SK-N-SH treated with all-trans-retinoic acid at 6 μM for 48 hours (cell line): ENCODE results near the gene FUBP1.

Source experiments
- ATAC-seq: fragments of 200-7000 bp; cut with Tn5 transposase; 3 replicates; pipeline ENCODE4 v1.9.1; 2020; ENCODE audit warnings: mild to moderate bottlenecking, moderate library complexity
- ARNTL ChIP-seq: fragments of 450-650 bp; formaldehyde crosslinking; IDR thresholded peaks from 2 replicates; pipeline ENCODE4 v1.5.0; 2020; ENCODE audit warnings: low read depth, mild to moderate bottlenecking, moderate library complexity, borderline replicate concordance
- BACH2 ChIP-seq: fragments of 250-450 bp; sonication (Bioruptor Pico); IDR thresholded peaks from 2 replicates; pipeline ENCODE4 v1.9.0; 2021; ENCODE audit warnings: mild to moderate bottlenecking, borderline replicate concordance
- CSDC2 ChIP-seq: fragments of 250-450 bp; sonication (Bioruptor Pico); IDR thresholded peaks from 2 replicates; pipeline ENCODE4 v1.5.0; 2020; ENCODE audit warnings: mild to moderate bottlenecking, moderate library complexity
- CSRNP3 ChIP-seq: fragments of 250-450 bp; sonication (Bioruptor Pico); IDR thresholded peaks from 2 replicates; pipeline ENCODE4 v1.5.1; 2021; ENCODE audit warnings: mild to moderate bottlenecking, moderate library complexity
- ESRRG ChIP-seq: fragments of 250-450 bp; sonication (Bioruptor Pico); IDR thresholded peaks from 2 replicates; pipeline ENCODE4 v1.6.1; 2021; ENCODE audit warnings: mild to moderate bottlenecking
- GLIS3 ChIP-seq: fragments of 250-450 bp; sonication (Bioruptor Pico); IDR thresholded peaks from 2 replicates; pipeline ENCODE4 v1.5.0; 2020; ENCODE audit warnings: mild to moderate bottlenecking, moderate library complexity
- ISL1 ChIP-seq: fragments of 250-450 bp; sonication (Bioruptor Pico); IDR thresholded peaks from 2 replicates; pipeline ENCODE4 v2.1.2; 2022; ENCODE audit warnings: mild to moderate bottlenecking, moderate library complexity
- PPARA ChIP-seq: fragments of 250-450 bp; sonication (Bioruptor Pico); IDR thresholded peaks from 2 replicates; pipeline ENCODE4 v1.5.0; 2020; ENCODE audit warnings: mild to moderate bottlenecking, borderline replicate concordance
- RARB ChIP-seq: fragments of 250-450 bp; sonication (Bioruptor Pico); IDR thresholded peaks from 2 replicates; pipeline ENCODE4 v1.8.0; 2021; ENCODE audit warnings: mild to moderate bottlenecking, moderate library complexity
- SNAI2 ChIP-seq: fragments of 250-450 bp; sonication (Bioruptor Pico); IDR thresholded peaks from 2 replicates; pipeline ENCODE4 v1.5.0; 2020; ENCODE audit warnings: mild to moderate bottlenecking, moderate library complexity
- TCF4 ChIP-seq: fragments of 250-450 bp; sonication (Bioruptor Pico); IDR thresholded peaks from 2 replicates; pipeline ENCODE4 v1.8.0; 2021; ENCODE audit warnings: mild to moderate bottlenecking, moderate library complexity, borderline replicate concordance
- TOX ChIP-seq: fragments of 250-450 bp; sonication (Bioruptor Pico); IDR thresholded peaks from 2 replicates; pipeline ENCODE4 v1.8.0; 2021; ENCODE audit warnings: mild to moderate bottlenecking, moderate library complexity, borderline replicate concordance
- TSHZ2 ChIP-seq: fragments of 250-450 bp; sonication (Bioruptor Pico); IDR thresholded peaks from 2 replicates; pipeline ENCODE4 v1.5.0; 2020; ENCODE audit warnings: mild to moderate bottlenecking, moderate library complexity
- ZC3H10 ChIP-seq: fragments of 250-450 bp; sonication (Bioruptor Pico); IDR thresholded peaks from 2 replicates; pipeline ENCODE4 v1.5.1; 2021; ENCODE audit warnings: mild to moderate bottlenecking, moderate library complexity
- ZFP3 ChIP-seq: fragments of 250-450 bp; sonication (Bioruptor Pico); IDR thresholded peaks from 2 replicates; pipeline ENCODE4 v1.5.0; 2020; ENCODE audit warnings: mild to moderate bottlenecking, moderate library complexity
- ZFP30 ChIP-seq: fragments of 450-650 bp; formaldehyde crosslinking; IDR thresholded peaks from 2 replicates; pipeline ENCODE4 v1.5.0; 2022; ENCODE audit warnings: mild to moderate bottlenecking, moderate library complexity
- ZNF565 ChIP-seq: fragments of 450-650 bp; formaldehyde crosslinking; conservative IDR thresholded peaks from 2 replicates; pipeline ENCODE4 v1.5.0; 2020; ENCODE audit warnings: low read depth, mild to moderate bottlenecking, moderate library complexity
- ZNF70 ChIP-seq: fragments of 450-650 bp; formaldehyde crosslinking; IDR thresholded peaks from 2 replicates; pipeline ENCODE4 v1.5.0; 2020; ENCODE audit warnings: mild to moderate bottlenecking, moderate library complexity
- ZNF8 ChIP-seq: fragments of 450-650 bp; formaldehyde crosslinking; IDR thresholded peaks from 2 replicates; pipeline ENCODE4 v1.5.0; 2020; ENCODE audit warnings: mild to moderate bottlenecking, moderate library complexity
- TF ChIP-seq, protein P1 (sequence below): fragments of 250-450 bp; sonication (Bioruptor Pico); IDR thresholded peaks from 2 replicates; pipeline ENCODE4 v1.8.0; 2020; ENCODE audit warnings: mild to moderate bottlenecking, moderate library complexity, borderline replicate concordance
- TF ChIP-seq, protein P2 (sequence below): fragments of 250-450 bp; sonication (Bioruptor Pico); IDR thresholded peaks from 2 replicates; pipeline ENCODE4 v1.8.0; 2021; ENCODE audit warnings: low read depth, mild to moderate bottlenecking, moderate library complexity, borderline replicate concordance

The FUBP1 gene

DNA sequence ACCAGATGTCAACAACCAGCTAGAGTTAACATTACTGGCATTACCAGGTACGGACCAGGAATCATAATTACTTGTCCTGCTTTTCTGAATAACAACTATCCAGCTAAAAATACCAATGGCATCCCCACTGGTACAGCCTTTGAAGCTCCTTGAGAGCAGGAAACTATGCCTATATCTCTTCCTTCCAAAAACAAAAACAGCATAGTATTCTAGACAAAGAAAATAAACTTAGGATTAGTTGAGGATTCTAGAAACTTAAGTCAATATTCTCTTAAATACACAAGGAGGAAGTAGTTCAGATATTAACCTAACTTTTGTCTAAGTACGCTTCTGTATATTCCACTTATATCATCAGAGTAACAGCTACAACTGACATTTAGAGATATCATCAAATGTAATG, 3.0 kb downstream of the FUBP1 start:
- ATAC-seq, result no peak
- TF ChIP-seq PPARA (CRISPR knock-in tag), result no peak

DNA sequence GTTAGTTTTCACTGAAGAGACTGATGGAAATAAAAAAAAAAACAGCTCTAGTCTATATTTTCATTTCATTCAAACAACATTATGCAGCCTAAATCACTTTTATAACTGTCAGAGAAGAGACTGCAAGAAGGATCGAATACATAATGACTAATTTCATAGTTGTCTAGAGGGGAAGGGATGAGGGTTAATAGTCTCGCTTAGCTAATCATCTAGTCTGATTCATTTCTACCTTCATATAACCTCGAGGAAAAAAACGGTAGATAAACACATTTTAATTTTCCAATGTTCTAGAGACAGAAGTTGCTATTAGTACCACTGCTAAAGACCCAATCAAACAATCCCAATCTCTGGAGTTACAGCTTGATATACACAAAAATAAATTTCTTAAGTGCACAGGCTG, 3.5 kb downstream of the FUBP1 start:
- TF ChIP-seq TSHZ2 (CRISPR knock-in tag) (no peak), ZFP30 (no peak), SNAI2 (CRISPR knock-in tag) (no peak), BACH2 (no peak), CSDC2 (CRISPR knock-in tag) (no peak), RARB (CRISPR knock-in tag) (no peak), TOX (CRISPR knock-in tag) (no peak), ZNF8 (CRISPR knock-in tag) (no peak), ZNF70 (CRISPR knock-in tag) (no peak), PPARA (CRISPR knock-in tag) (no peak), TCF4 (CRISPR knock-in tag) (no peak), ZC3H10 (CRISPR knock-in tag) (no peak), ARNTL (CRISPR knock-in tag) (no peak), ZFP3 (CRISPR knock-in tag) (no peak), CSRNP3 (CRISPR knock-in tag) (no peak)
- TF ChIP-seq, protein P1, sequence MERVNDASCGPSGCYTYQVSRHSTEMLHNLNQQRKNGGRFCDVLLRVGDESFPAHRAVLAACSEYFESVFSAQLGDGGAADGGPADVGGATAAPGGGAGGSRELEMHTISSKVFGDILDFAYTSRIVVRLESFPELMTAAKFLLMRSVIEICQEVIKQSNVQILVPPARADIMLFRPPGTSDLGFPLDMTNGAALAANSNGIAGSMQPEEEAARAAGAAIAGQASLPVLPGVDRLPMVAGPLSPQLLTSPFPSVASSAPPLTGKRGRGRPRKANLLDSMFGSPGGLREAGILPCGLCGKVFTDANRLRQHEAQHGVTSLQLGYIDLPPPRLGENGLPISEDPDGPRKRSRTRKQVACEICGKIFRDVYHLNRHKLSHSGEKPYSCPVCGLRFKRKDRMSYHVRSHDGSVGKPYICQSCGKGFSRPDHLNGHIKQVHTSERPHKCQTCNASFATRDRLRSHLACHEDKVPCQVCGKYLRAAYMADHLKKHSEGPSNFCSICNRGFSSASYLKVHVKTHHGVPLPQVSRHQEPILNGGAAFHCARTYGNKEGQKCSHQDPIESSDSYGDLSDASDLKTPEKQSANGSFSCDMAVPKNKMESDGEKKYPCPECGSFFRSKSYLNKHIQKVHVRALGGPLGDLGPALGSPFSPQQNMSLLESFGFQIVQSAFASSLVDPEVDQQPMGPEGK (CRISPR knock-in tag), result no peak
- ATAC-seq, result no peak

GRCh38 chr1:77972080-77972479, 6.8 kb downstream of the FUBP1 start:
- TF ChIP-seq TSHZ2 (CRISPR knock-in tag) (no peak), ZNF70 (CRISPR knock-in tag) (no peak), ISL1 (CRISPR knock-in tag) (no peak), ZC3H10 (CRISPR knock-in tag) (no peak), ESRRG (CRISPR knock-in tag) (no peak), CSDC2 (CRISPR knock-in tag) (no peak), CSRNP3 (CRISPR knock-in tag) (no peak), GLIS3 (no peak), ZNF8 (CRISPR knock-in tag) (no peak), TCF4 (CRISPR knock-in tag) (no peak), ZFP3 (CRISPR knock-in tag) (no peak), ZNF565 (no peak), ARNTL (CRISPR knock-in tag) (no peak)
- TF ChIP-seq, protein P1 (CRISPR knock-in tag), result no peak
- TF ChIP-seq, protein P2, sequence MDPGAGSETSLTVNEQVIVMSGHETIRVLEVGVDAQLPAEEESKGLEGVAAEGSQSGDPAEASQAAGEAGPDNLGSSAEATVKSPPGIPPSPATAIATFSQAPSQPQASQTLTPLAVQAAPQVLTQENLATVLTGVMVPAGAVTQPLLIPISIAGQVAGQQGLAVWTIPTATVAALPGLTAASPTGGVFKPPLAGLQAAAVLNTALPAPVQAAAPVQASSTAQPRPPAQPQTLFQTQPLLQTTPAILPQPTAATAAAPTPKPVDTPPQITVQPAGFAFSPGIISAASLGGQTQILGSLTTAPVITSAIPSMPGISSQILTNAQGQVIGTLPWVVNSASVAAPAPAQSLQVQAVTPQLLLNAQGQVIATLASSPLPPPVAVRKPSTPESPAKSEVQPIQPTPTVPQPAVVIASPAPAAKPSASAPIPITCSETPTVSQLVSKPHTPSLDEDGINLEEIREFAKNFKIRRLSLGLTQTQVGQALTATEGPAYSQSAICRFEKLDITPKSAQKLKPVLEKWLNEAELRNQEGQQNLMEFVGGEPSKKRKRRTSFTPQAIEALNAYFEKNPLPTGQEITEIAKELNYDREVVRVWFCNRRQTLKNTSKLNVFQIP (CRISPR knock-in tag), result no peak
- TF ChIP-seq, all 23 proteins: peak for 0

More at GRCh38 chr1:77972080-77972479, 6.8 kb downstream of the FUBP1 start:
- ATAC-seq, result no peak
